B cell (primary cell): ENCODE measurements around the gene WDR27. TPM values are rescaled to one million over a fixed set of nuclear protein-coding genes. Genes with fewer than 3 reads are reported as not detected.
A peak's percentile ranks its signal among the peaks of the same experiment; 100 is the strongest.

Source experiments
- ATAC-seq: fragments of 200-7000 bp; cut with Tn5 transposase; one replicate; pipeline ENCODE4 v1.10.0; 2021; ENCODE audit warnings: low read depth, mild to moderate bottlenecking, moderate number of reproducible peaks, moderate library complexity
- CTCF ChIA-PET: fragments of 350-600 bp; sonication (Branson Sonifier 250); formaldehyde crosslinking; loops from one replicate; lab custom pipeline; 2021; ENCODE audit warnings: antibody characterized with exemption, inconsistent platforms; lab: Charles Lee
- POLR2A ChIA-PET: fragments of 350-600 bp; sonication (Branson Sonifier 250); formaldehyde crosslinking; loops from one replicate; lab custom pipeline; 2021; ENCODE audit warnings: antibody characterized with exemption; lab: Charles Lee
- DNase-seq: peaks from one replicate; pipeline ENCODE4 v3.0.0; 2013
- H2AFZ ChIP-seq: 2 replicates; pipeline ENCODE4 v1.6.1; 2012; ENCODE audit warnings: mild to moderate bottlenecking, low read depth, low read length; ENCODE audit not compliant: insufficient read depth, poor library complexity, severe bottlenecking
- H3K27ac ChIP-seq, 2 donors: 1 replicate in 1 of 2; 2 replicates in 1 of 2; pipeline ENCODE4 v1.5.1; 2012 to 2013; ENCODE audit warnings: low read length in 2 of 2, mild to moderate bottlenecking in 2 of 2, moderate library complexity in 1 of 2
- H3K27me3 ChIP-seq, 4 experiments: fragments of 200-600 bp in 1 of 4; sonication (generic) in 1 of 4; replicated peaks in 1 of 4; 1 replicate in 2 of 4; 2 replicates in 2 of 4; pipeline versions ENCODE4 v1.6.1 to v1.7.0; 2013 to 2016; ENCODE audit warnings: low read length in 3 of 4, mild to moderate bottlenecking in 2 of 4, mixed read lengths in 1 of 4, moderate library complexity in 1 of 4; ENCODE audit not compliant: insufficient read depth in 4 of 4, control insufficient read depth in 3 of 4; ENCODE audit errors: control extremely low read depth in 1 of 4
- H3K36me3 ChIP-seq, 2 experiments: replicated peaks in 1 of 2; 1 replicate in 1 of 2; 2 replicates in 1 of 2; pipeline versions ENCODE4 v1.6.1 to v1.7.1; 2013; ENCODE audit warnings: low read length in 1 of 2; ENCODE audit not compliant: insufficient read depth in 2 of 2, control insufficient read depth in 1 of 2; ENCODE audit errors: control extremely low read depth in 1 of 2, extremely low read depth in 1 of 2
- H3K4me1 ChIP-seq, 2 donors: fragments of 200-600 bp in 1 of 2; sonication (generic) in 1 of 2; 1 replicate in 1 of 2; 2 replicates in 1 of 2; pipeline versions ENCODE4 v1.5.1 to v1.6.1; 2013 to 2017; ENCODE audit warnings: low read length in 2 of 2; ENCODE audit not compliant: control insufficient read depth in 2 of 2, insufficient read depth in 2 of 2
- H3K4me2 ChIP-seq: replicated peaks from 2 replicates; pipeline ENCODE3; 2012; ENCODE audit warnings: mild to moderate bottlenecking, low read depth, low read length; ENCODE audit not compliant: poor library complexity, severe bottlenecking
- H3K4me3 ChIP-seq, 5 experiments: fragments of 200-600 bp in 1 of 5; sonication (generic) in 1 of 5; 1 replicate in 3 of 5; 2 replicates in 2 of 5; pipeline versions ENCODE4 v1.5.1 to v1.7.0; 2011 to 2016; ENCODE audit warnings: low read length in 4 of 5, mild to moderate bottlenecking in 4 of 5, low read depth in 2 of 5, control low read depth in 1 of 5, moderate library complexity in 1 of 5; ENCODE audit not compliant: insufficient read depth in 1 of 5; ENCODE audit errors: control extremely low read depth in 1 of 5, extremely low read depth in 1 of 5
- H3K79me2 ChIP-seq: fragments of 200-600 bp; sonication (generic); one replicate; pipeline ENCODE4 v1.6.0; 2016; ENCODE audit warnings: low read length; ENCODE audit not compliant: control insufficient read depth, insufficient read depth
- H3K9ac ChIP-seq: fragments of 200-600 bp; sonication (generic); 2 replicates; pipeline ENCODE4 v1.6.1; 2017; ENCODE audit warnings: mild to moderate bottlenecking, low read length, moderate library complexity
- H3K9me3 ChIP-seq, 3 donors: one replicate each; pipeline versions ENCODE4 v1.6.1 to v1.7.1; 2013; ENCODE audit warnings: low read length in 2 of 3; ENCODE audit not compliant: control insufficient read depth in 2 of 3, insufficient read depth in 1 of 3; ENCODE audit errors: control extremely low read depth in 1 of 3
- H4K20me1 ChIP-seq: 2 replicates; pipeline ENCODE4 v1.6.0; 2012; ENCODE audit warnings: mild to moderate bottlenecking, low read length; ENCODE audit not compliant: insufficient read depth, control insufficient read depth, poor library complexity, severe bottlenecking
- H3K27ac Mint-ChIP-seq: one replicate; pipeline ENCODE4 v1.8.0; 2021; ENCODE audit warnings: mixed read lengths
- H3K27me3 Mint-ChIP-seq: one replicate; pipeline ENCODE4 v1.8.0; 2021; ENCODE audit warnings: mixed read lengths
- H3K4me1 Mint-ChIP-seq: one replicate; pipeline ENCODE4 v1.8.0; 2021; ENCODE audit warnings: mixed read lengths
- H3K4me3 Mint-ChIP-seq: one replicate; pipeline ENCODE4 v1.8.0; 2021; ENCODE audit warnings: mixed read lengths
- H3K9me3 Mint-ChIP-seq: one replicate; pipeline ENCODE4 v1.8.0; 2022; ENCODE audit warnings: mixed read lengths; ENCODE audit not compliant: insufficient read depth
- CTCF ChIP-seq: fragments of 200-600 bp; IDR thresholded peaks from one replicate; pipeline ENCODE4 v1.8.0; 2022; ENCODE audit warnings: antibody characterized with exemption, mild to moderate bottlenecking
- EZH2 ChIP-seq: IDR thresholded peaks from 2 replicates; pipeline ENCODE4 v1.6.1; 2012; ENCODE audit warnings: borderline replicate concordance, low read depth, mild to moderate bottlenecking, moderate library complexity, low read length; ENCODE audit not compliant: insufficient read depth, poor library complexity, severe bottlenecking
- WGBS: methylation state at CpG from one replicate; pipeline ENCODE4 v1.1.5; 2013; ENCODE audit warnings: missing lambda C conversion rate; ENCODE audit not compliant: insufficient coverage; 5-methylcytosine and 5-hydroxymethylcytosine counted together
- intact Hi-C: fragments of 100-400 bp; cut with micrococcal nuclease; formaldehyde crosslinking; loops from one replicate; pipeline ENCODE4 v1.10.0; 2022
- polyA plus RNA-seq: library from polyadenylated mRNA; depleted of rRNA; stranded (reverse); fragments of >200 nt; gene quantifications from 2 replicates; pipeline ENCODE4 v1.2.3, GENCODE V29; 2012
- total RNA-seq, 2 donors: library from RNA; stranded (reverse); fragments of 120-200 nt in 1 of 2; gene quantifications; 1 replicate in 1 of 2; 2 replicates in 1 of 2; pipeline versions ENCODE4 v1.2.3 to v1.2.4, GENCODE V29; 2013 to 2022

Gene WDR27
- total and polyA plus RNA-seq, 2 donors (not counting 1 experiment from before 2014, with no cell fraction given), result 64.3 to 86.3 TPM

- no peaks in the 10 kb centered on the region for H3K27me3 Mint-ChIP-seq
- H3K4me1 ChIP-seq, result peaks cover 0 to 8% of the 10 kb centered on the region in 2 donors
- ChIA-PET CTCF (no interaction called here), POLR2A (no interaction called here)
- H2AFZ ChIP-seq, result peak overlapping the region; percentile 59
- H3K27ac ChIP-seq, result peak overlapping the region in 1 of 2 donors; percentile 33
- 42% methylated on average over 42 of the region's 46 CpGs for WGBS
- peak overlapping the region; percentile 23 to 74 (median 57) for H3K4me3 ChIP-seq
- intact Hi-C loops, result no loop called here
- H3K4me3 Mint-ChIP-seq, result peak overlapping the region; percentile 44
- H3K79me2 ChIP-seq, result no peaks in the 10 kb centered on the region
- peaks cover 0 to 5% (median 0%) of the 10 kb centered on the region in 3 donors for H3K9me3 ChIP-seq
- no peak for TF ChIP-seq EZH2
- no peak for TF ChIP-seq CTCF
- DNase-seq, result peak; percentile 85
- H4K20me1 ChIP-seq, result no peaks in the 10 kb centered on the region
- H3K9me3 Mint-ChIP-seq, result no peaks in the 10 kb centered on the region
- H3K36me3 ChIP-seq, result peaks cover 0 to 7% of the 10 kb centered on the region in 2 experiments
- peak; percentile 24 for ATAC-seq
- no peaks in the 10 kb centered on the region for H3K4me1 Mint-ChIP-seq
- H3K9ac ChIP-seq, result peak overlapping the region; percentile 53
- peak overlapping the region; percentile 72 for H3K4me2 ChIP-seq
- no peaks in the 10 kb centered on the region for H3K27me3 ChIP-seq
- no peak overlapping the region for H3K27ac Mint-ChIP-seq
Observed at GRCh38 chr6:169654598-169655391, 47.0 kb downstream of the WDR27 start.

- no peaks in the 10 kb centered on the region for H3K9me3 Mint-ChIP-seq
- peaks cover 0 to 8% of the 10 kb centered on the region in 2 donors for H3K4me1 ChIP-seq
- no peak for TF ChIP-seq CTCF
- no peak for TF ChIP-seq EZH2
- H3K4me3 Mint-ChIP-seq, result no peak overlapping the region
- ATAC-seq (no peak), DNase-seq (no peak)
- no peaks in the 10 kb centered on the region for H3K27me3 Mint-ChIP-seq
- peaks cover 0 to 2% of the 10 kb centered on the region in 2 experiments for H3K36me3 ChIP-seq
- no peak overlapping the region for H3K27ac Mint-ChIP-seq
- POLR2A ChIA-PET, result no interaction called here
- no peaks in the 10 kb centered on the region for H4K20me1 ChIP-seq
- no peak overlapping the region for H3K9ac ChIP-seq
- intact Hi-C loops, result no loop called here
- H3K4me3 ChIP-seq, result no peak overlapping the region
- WGBS, result 98% methylated on average over 6 of the region's 6 CpGs
- peaks cover 0 to 5% (median 0%) of the 10 kb centered on the region in 3 donors for H3K9me3 ChIP-seq
- no peaks in the 10 kb centered on the region for H3K79me2 ChIP-seq
- no peaks in the 10 kb centered on the region for H3K27me3 ChIP-seq
- H3K4me1 Mint-ChIP-seq, result no peaks in the 10 kb centered on the region
- no peak overlapping the region for H3K4me2 ChIP-seq
- H3K27ac ChIP-seq, result no peak overlapping the region
- CTCF ChIA-PET, result no interaction called here
- H2AFZ ChIP-seq, result no peak overlapping the region
Observed at GRCh38 chr6:169653691-169654090, 48.1 kb downstream of the WDR27 start.
